ENCODE measurements around the gene ACE2. TPM values are rescaled to one million over a fixed set of nuclear protein-coding genes. Genes with fewer than 3 reads are reported as not detected.

The ACE2 gene
- total and polyA plus RNA-seq, 9 of the 15 experiments (the other 6 are each of a cell fraction or from before 2014, with no cell fraction given) = 0.03 to 0.09 (median 0.07) TPM; not detected in 6

DNA sequence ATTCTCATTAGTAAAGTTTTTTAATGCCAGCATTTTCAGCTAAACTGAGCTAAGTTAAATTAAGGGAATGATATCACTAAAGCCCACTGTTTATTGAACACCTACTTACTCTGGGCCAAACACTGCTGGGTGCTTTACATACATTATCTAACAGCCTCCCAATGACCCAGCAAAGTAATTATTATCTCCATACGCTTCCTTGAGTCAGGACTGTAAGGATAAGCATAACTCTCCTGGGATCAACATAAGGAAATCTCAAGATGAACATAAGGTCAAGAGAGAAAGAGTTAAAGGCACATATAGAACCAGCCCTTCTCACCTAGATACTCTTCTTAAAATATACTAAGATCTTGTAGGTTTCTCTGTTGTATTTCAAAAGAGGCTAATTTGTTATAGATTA is 86.5 kb downstream of the ACE2 start:
- in situ Hi-C loops (cut with MboI) (no loop called here), intact Hi-C loops (cut with micrococcal nuclease) (no loop called here)
- Histone ChIP-seq H3K79me2 (ENCODE audit: control insufficient read depth, insufficient read depth, low read length) (no peaks in the 10 kb centered on the region), H2AFZ (ENCODE audit: low read depth, low read length) (peak overlapping the region; percentile 43; the same call in 1 of the 2 replicates), H3K27ac (ENCODE audit: extremely low read depth, low read depth, low read length) (peak overlapping the region; percentile 63; the same call in 2 of the 3 replicates), H3K27me3 (ENCODE audit: control insufficient read depth in 2 of 2, insufficient read depth in 2 of 2, low read length in 2 of 2) (no peaks in the 10 kb centered on the region), H3K4me2 (ENCODE audit: insufficient read depth, low read length) (no peak overlapping the region), H4K20me1 (replicated peaks; ENCODE audit: control insufficient read depth, insufficient read depth, low read length) (no peaks in the 10 kb centered on the region), H3K9ac (ENCODE audit: insufficient read depth in 1 of 2, low read depth in 2 of 2, low read length in 2 of 2) (peak overlapping the region in 1 of 2 experiments; percentile 12; a peak in 1 of 4 replicates), H3K36me3 (ENCODE audit: control insufficient read depth, insufficient read depth, low read length) (no peaks in the 10 kb centered on the region), H3K9me1 (ENCODE audit: control insufficient read depth, insufficient read depth, low read length) (no peaks in the 10 kb centered on the region), H3K4me1 (replicated peaks in 1 of 2; ENCODE audit: control insufficient read depth in 2 of 2, insufficient read depth in 2 of 2, low read length in 2 of 2) (peaks cover 0 to 40% of the 10 kb centered on the region in 2 experiments), H3K4me3 (no peak overlapping the region), H3K9me3 (replicated peaks; ENCODE audit: control insufficient read depth, insufficient read depth, low read depth, low read length) (no peaks in the 10 kb centered on the region)
- BruUV-seq (replicated peaks) = no TSS peak
- 22% methylated on average over 1 of the region's 1 CpG for WGBS (ENCODE audit: insufficient coverage, low coverage, missing lambda C conversion rate)
- POLR2A ChIA-PET = no interaction called here
- CTCF ChIA-PET (ENCODE audit: low intra/inter-chr PET ratio) = no interaction called here
- FAIRE-seq (no peak), ATAC-seq (peak; percentile 13; the same call in 1 of the 3 replicates), DNase-seq (ENCODE audit: extremely low read depth in 1 of 4, low spot score in 3 of 4) (peak in 2 of 4 experiments; percentile 13 to 22)
- TF ChIP-seq CBFA2T2 (conservative IDR thresholded peaks at IDR 0.05) (peak; percentile 67), DIDO1 (tag; IDR thresholded peaks at IDR 0.05; ENCODE audit: low read depth) (no peak), MYC (IDR thresholded peaks at IDR 0.05; ENCODE audit: low read depth, low read length) (no peak), MYC (CRISPR knock-in tag; IDR thresholded peaks at IDR 0.05; ENCODE audit: borderline replicate concordance, low read depth) (no peak), DDX20 (tag; IDR thresholded peaks at IDR 0.05; ENCODE audit: low read depth) (no peak), ARID1B (IDR thresholded peaks at IDR 0.05) (peak; percentile 35; the same call in 1 of the 2 replicates), CBFA2T3 (IDR thresholded peaks at IDR 0.05) (peak; percentile 83), HNRNPLL (IDR thresholded peaks at IDR 0.05; ENCODE audit: low read depth, low read length, poor library complexity, severe bottlenecking) (no peak), ETV1 (tag; conservative IDR thresholded peaks at IDR 0.05; ENCODE audit: low read depth) (no peak), NCOR1 (IDR thresholded peaks at IDR 0.05) (peak; percentile 46; the same call in 1 of the 2 replicates), ERF (CRISPR knock-in tag; IDR thresholded peaks at IDR 0.05) (no peak), CSDE1 (IDR thresholded peaks at IDR 0.05) (no peak), POLR3G (IDR thresholded peaks at IDR 0.05; ENCODE audit: extremely low read depth, insufficient read length, insufficient replicate concordance) (no peak), NUFIP1 (IDR thresholded peaks at IDR 0.05; ENCODE audit: partially characterized antibody) (no peak), ZBTB9 (CRISPR knock-in tag; IDR thresholded peaks at IDR 0.05) (no peak)
- TF ChIP-seq, protein P1, sequence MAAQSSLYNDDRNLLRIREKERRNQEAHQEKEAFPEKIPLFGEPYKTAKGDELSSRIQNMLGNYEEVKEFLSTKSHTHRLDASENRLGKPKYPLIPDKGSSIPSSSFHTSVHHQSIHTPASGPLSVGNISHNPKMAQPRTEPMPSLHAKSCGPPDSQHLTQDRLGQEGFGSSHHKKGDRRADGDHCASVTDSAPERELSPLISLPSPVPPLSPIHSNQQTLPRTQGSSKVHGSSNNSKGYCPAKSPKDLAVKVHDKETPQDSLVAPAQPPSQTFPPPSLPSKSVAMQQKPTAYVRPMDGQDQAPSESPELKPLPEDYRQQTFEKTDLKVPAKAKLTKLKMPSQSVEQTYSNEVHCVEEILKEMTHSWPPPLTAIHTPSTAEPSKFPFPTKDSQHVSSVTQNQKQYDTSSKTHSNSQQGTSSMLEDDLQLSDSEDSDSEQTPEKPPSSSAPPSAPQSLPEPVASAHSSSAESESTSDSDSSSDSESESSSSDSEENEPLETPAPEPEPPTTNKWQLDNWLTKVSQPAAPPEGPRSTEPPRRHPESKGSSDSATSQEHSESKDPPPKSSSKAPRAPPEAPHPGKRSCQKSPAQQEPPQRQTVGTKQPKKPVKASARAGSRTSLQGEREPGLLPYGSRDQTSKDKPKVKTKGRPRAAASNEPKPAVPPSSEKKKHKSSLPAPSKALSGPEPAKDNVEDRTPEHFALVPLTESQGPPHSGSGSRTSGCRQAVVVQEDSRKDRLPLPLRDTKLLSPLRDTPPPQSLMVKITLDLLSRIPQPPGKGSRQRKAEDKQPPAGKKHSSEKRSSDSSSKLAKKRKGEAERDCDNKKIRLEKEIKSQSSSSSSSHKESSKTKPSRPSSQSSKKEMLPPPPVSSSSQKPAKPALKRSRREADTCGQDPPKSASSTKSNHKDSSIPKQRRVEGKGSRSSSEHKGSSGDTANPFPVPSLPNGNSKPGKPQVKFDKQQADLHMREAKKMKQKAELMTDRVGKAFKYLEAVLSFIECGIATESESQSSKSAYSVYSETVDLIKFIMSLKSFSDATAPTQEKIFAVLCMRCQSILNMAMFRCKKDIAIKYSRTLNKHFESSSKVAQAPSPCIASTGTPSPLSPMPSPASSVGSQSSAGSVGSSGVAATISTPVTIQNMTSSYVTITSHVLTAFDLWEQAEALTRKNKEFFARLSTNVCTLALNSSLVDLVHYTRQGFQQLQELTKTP (IDR thresholded peaks at IDR 0.05; ENCODE audit: low read depth in 1 of 2, partially characterized antibody in 2 of 2) = no peak
- TF ChIP-seq, protein P2, sequence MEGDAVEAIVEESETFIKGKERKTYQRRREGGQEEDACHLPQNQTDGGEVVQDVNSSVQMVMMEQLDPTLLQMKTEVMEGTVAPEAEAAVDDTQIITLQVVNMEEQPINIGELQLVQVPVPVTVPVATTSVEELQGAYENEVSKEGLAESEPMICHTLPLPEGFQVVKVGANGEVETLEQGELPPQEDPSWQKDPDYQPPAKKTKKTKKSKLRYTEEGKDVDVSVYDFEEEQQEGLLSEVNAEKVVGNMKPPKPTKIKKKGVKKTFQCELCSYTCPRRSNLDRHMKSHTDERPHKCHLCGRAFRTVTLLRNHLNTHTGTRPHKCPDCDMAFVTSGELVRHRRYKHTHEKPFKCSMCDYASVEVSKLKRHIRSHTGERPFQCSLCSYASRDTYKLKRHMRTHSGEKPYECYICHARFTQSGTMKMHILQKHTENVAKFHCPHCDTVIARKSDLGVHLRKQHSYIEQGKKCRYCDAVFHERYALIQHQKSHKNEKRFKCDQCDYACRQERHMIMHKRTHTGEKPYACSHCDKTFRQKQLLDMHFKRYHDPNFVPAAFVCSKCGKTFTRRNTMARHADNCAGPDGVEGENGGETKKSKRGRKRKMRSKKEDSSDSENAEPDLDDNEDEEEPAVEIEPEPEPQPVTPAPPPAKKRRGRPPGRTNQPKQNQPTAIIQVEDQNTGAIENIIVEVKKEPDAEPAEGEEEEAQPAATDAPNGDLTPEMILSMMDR (IDR thresholded peaks at IDR 0.05 in 2 of 3, conservative IDR thresholded peaks at IDR 0.05 in 1 of 3; ENCODE audit: insufficient read depth in 2 of 3, low read depth in 1 of 3, low read length in 3 of 3) = no peak
